GM21825 (cell line): ENCODE results near the gene EDDM13.
"Not testable (repeated sequence)": the region's sequence is repeated elsewhere in the genome, so short reads cannot be mapped to it uniquely, and the experiment has no call there.

ENCODE experiments used
- ATAC-seq: cut with Tn5 transposase; IDR thresholded peaks from one replicate; pipeline ENCODE4 v1.9.1; 2021; ENCODE audit warnings: mild to moderate bottlenecking, moderate library complexity; ENCODE audit not compliant: unreplicated experiment

Gene EDDM13

GRCh38 chr19:56319991-56320390 lies 47.4 kb downstream of the EDDM13 start:
- ATAC-seq, result no peak

GRCh38 chr19:56321254-56321988 lies 48.9 kb downstream of the EDDM13 start:
- ATAC-seq, result no peak

GRCh38 chr19:56321989-56322440 lies 49.5 kb downstream of the EDDM13 start:
- ATAC-seq, result no peak

GRCh38 chr19:56324436-56324835 lies 51.9 kb downstream of the EDDM13 start:
- ATAC-seq, result no peak

GRCh38 chr19:56332695-56333094 lies 60.1 kb downstream of the EDDM13 start:
- ATAC-seq, result no peak

GRCh38 chr19:56333506-56333905 lies 61.0 kb downstream of the EDDM13 start:
- no peak for ATAC-seq

- ATAC-seq, result not testable (repeated sequence)
Measured at GRCh38 chr19:56335371-56335770, 62.8 kb downstream of the EDDM13 start.

GRCh38 chr19:56337077-56337476 lies 64.5 kb downstream of the EDDM13 start:
- not testable (repeated sequence) for ATAC-seq

- not testable (repeated sequence) for ATAC-seq
Measured at GRCh38 chr19:56339031-56339430, 66.5 kb downstream of the EDDM13 start.

- no peak for ATAC-seq
Measured at GRCh38 chr19:56341948-56342347, 69.4 kb downstream of the EDDM13 start.

- ATAC-seq, result no peak
Measured at GRCh38 chr19:56347163-56347778, 74.7 kb downstream of the EDDM13 start.

GRCh38 chr19:56348289-56348877 lies 75.8 kb downstream of the EDDM13 start:
- ATAC-seq, result no peak

GRCh38 chr19:56350416-56351045 lies 78.0 kb downstream of the EDDM13 start:
- no peak for ATAC-seq

GRCh38 chr19:56351208-56351607 lies 78.7 kb downstream of the EDDM13 start:
- ATAC-seq, result no peak

GRCh38 chr19:56355517-56355916 lies 83.0 kb downstream of the EDDM13 start:
- no peak for ATAC-seq

GRCh38 chr19:56356944-56357343 lies 84.4 kb downstream of the EDDM13 start:
- ATAC-seq, result no peak
